Neural cell (in vitro differentiated cells): ENCODE measurements around the gene PRDM15.

Experiments used
- CTCF ChIP-seq: fragments of 450-650 bp; IDR thresholded peaks from 2 replicates; pipeline ENCODE4 v1.5.1; 2014; ENCODE audit warnings: antibody characterized with exemption, mild to moderate bottlenecking, moderate library complexity; ENCODE audit not compliant: poor library complexity, severe bottlenecking
- EZH2 ChIP-seq: fragments of 200-600, 300-800 bp; shearing (Covaris generic), sonication (generic); IDR thresholded peaks from 2 replicates; pipeline ENCODE4 v1.6.1; 2014; ENCODE audit warnings: antibody characterized with exemption, low read length, borderline replicate concordance, mild to moderate bottlenecking; ENCODE audit not compliant: insufficient read depth, poor library complexity, severe bottlenecking
- MXI1 ChIP-seq: fragments of 450-650 bp; conservative IDR thresholded peaks from 2 replicates; pipeline ENCODE4 v1.6.1; 2014; ENCODE audit warnings: antibody characterized with exemption, mild to moderate bottlenecking; ENCODE audit not compliant: poor library complexity, severe bottlenecking
- POLR2AphosphoS5 ChIP-seq: IDR thresholded peaks from 2 replicates; pipeline ENCODE4 v1.6.1; 2012
- TF ChIP-seq, protein P1 (sequence below): IDR thresholded peaks from 2 replicates; pipeline ENCODE4 v1.6.1; 2012; ENCODE audit warnings: borderline replicate concordance

DNA sequence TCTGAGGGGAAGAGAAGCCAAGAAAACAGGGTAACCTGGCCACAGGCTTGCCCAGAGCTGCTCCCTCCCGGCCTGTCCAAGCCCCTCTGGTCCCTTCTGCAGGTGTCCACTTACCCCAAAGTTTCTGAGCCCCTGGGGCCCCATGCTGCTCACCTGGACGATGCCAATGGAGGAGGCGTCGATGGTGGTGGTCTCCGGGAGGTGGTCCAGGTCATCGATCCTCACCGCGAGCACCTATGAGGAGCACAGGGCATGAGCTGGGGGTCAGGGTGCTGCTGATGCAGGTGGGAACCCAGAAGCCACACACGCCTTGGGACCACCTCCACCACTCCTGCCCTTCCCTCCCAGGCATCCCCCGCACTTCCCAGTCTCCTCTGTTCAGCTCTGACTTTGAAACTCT lies 74.8 kb downstream of the PRDM15 start:
- TF ChIP-seq MXI1 (no peak), POLR2AphosphoS5 (no peak), EZH2 (no peak), CTCF (no peak)
- TF ChIP-seq, protein P1, sequence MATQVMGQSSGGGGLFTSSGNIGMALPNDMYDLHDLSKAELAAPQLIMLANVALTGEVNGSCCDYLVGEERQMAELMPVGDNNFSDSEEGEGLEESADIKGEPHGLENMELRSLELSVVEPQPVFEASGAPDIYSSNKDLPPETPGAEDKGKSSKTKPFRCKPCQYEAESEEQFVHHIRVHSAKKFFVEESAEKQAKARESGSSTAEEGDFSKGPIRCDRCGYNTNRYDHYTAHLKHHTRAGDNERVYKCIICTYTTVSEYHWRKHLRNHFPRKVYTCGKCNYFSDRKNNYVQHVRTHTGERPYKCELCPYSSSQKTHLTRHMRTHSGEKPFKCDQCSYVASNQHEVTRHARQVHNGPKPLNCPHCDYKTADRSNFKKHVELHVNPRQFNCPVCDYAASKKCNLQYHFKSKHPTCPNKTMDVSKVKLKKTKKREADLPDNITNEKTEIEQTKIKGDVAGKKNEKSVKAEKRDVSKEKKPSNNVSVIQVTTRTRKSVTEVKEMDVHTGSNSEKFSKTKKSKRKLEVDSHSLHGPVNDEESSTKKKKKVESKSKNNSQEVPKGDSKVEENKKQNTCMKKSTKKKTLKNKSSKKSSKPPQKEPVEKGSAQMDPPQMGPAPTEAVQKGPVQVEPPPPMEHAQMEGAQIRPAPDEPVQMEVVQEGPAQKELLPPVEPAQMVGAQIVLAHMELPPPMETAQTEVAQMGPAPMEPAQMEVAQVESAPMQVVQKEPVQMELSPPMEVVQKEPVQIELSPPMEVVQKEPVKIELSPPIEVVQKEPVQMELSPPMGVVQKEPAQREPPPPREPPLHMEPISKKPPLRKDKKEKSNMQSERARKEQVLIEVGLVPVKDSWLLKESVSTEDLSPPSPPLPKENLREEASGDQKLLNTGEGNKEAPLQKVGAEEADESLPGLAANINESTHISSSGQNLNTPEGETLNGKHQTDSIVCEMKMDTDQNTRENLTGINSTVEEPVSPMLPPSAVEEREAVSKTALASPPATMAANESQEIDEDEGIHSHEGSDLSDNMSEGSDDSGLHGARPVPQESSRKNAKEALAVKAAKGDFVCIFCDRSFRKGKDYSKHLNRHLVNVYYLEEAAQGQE, result no peak
